ENCODE data around the gene NUDT7. TPM values are rescaled to one million over a fixed set of nuclear protein-coding genes. Genes with fewer than 3 reads are reported as not detected.

NUDT7 gene
- total RNA-seq, 1 experiment from 2014 or later = 7.5 TPM

GRCh38 chr16:77732241-77732946 lies 10.1 kb downstream of the NUDT7 start:
- no peak for ATAC-seq
- no peak for DNase-seq (ENCODE audit: low spot score)
- Mint-ChIP-seq H3K4me1 (no peaks in the 10 kb centered on the region), H3K4me3 (no peak overlapping the region), H3K27me3 (ENCODE audit: low read depth) (peaks cover 3% of the 10 kb centered on the region; the same call in 1 of the 2 replicates), H3K9me3 (peaks cover 24% of the 10 kb centered on the region), H3K36me3 (peaks cover 16% of the 10 kb centered on the region), H3K27ac (no peak overlapping the region)
- POLR2A ChIA-PET = no interaction called here
- CTCF ChIA-PET = no interaction called here
- TF ChIP-seq GABPB1 (CRISPR knock-in tag; IDR thresholded peaks at IDR 0.05) = peak; percentile 81
- TF ChIP-seq CREM (CRISPR knock-in tag; IDR thresholded peaks at IDR 0.05) = no peak

GRCh38 chr16:77736879-77737278 lies 14.6 kb downstream of the NUDT7 start:
- Mint-ChIP-seq H3K27me3 (ENCODE audit: low read depth) (peaks cover 3% of the 10 kb centered on the region; the same call in 1 of the 2 replicates), H3K4me1 (no peaks in the 10 kb centered on the region), H3K9me3 (peaks cover 17% of the 10 kb centered on the region), H3K4me3 (no peak overlapping the region), H3K36me3 (peaks cover 8% of the 10 kb centered on the region), H3K27ac (no peak overlapping the region)
- CTCF ChIA-PET = no interaction called here
- POLR2A ChIA-PET = no interaction called here
- DNase-seq (ENCODE audit: low spot score) = no peak
- TF ChIP-seq MLX (CRISPR knock-in tag; IDR thresholded peaks at IDR 0.05) (no peak), GABPB1 (CRISPR knock-in tag; IDR thresholded peaks at IDR 0.05) (peak; percentile 88)
- ATAC-seq = no peak

GRCh38 chr16:77738706-77739558 lies 16.6 kb downstream of the NUDT7 start:
- peak overlapping the region; percentile 2; the same call in 1 of the 2 replicates for H3K27ac Mint-ChIP-seq
- CTCF ChIA-PET = no interaction called here
- ATAC-seq = no peak
- no peak overlapping the region for H3K4me3 Mint-ChIP-seq
- no peaks in the 10 kb centered on the region for H3K4me1 Mint-ChIP-seq
- H3K27me3 Mint-ChIP-seq (ENCODE audit: low read depth) = peaks cover 3% of the 10 kb centered on the region; the same call in 1 of the 2 replicates
- H3K9me3 Mint-ChIP-seq = peaks cover 17% of the 10 kb centered on the region
- POLR2A ChIA-PET = no interaction called here
- H3K36me3 Mint-ChIP-seq = peaks cover 8% of the 10 kb centered on the region
- DNase-seq (ENCODE audit: low spot score) = no peak
- TF ChIP-seq ERG (CRISPR knock-in tag; IDR thresholded peaks at IDR 0.05) (no peak), ZBTB21 (CRISPR knock-in tag; IDR thresholded peaks at IDR 0.05; ENCODE audit: borderline replicate concordance) (no peak), MXD4 (CRISPR knock-in tag; IDR thresholded peaks at IDR 0.05; ENCODE audit: borderline replicate concordance) (no peak), GRHL2 (CRISPR knock-in tag; IDR thresholded peaks at IDR 0.05; ENCODE audit: insufficient replicate concordance, severe bottlenecking) (no peak), ZNF512 (CRISPR knock-in tag; IDR thresholded peaks at IDR 0.05; ENCODE audit: borderline replicate concordance) (no peak), ZNF532 (CRISPR knock-in tag; IDR thresholded peaks at IDR 0.05; ENCODE audit: borderline replicate concordance) (no peak), JUN (CRISPR knock-in tag; IDR thresholded peaks at IDR 0.05) (no peak), ATF2 (CRISPR knock-in tag; IDR thresholded peaks at IDR 0.05; ENCODE audit: borderline replicate concordance, low read depth) (no peak), ETV6 (CRISPR knock-in tag; IDR thresholded peaks at IDR 0.05) (no peak), GABPB1 (CRISPR knock-in tag; IDR thresholded peaks at IDR 0.05) (no peak), CREB1 (CRISPR knock-in tag; IDR thresholded peaks at IDR 0.05) (no peak), ZNF219 (CRISPR knock-in tag; IDR thresholded peaks at IDR 0.05; ENCODE audit: borderline replicate concordance) (no peak), KAT7 (CRISPR knock-in tag; IDR thresholded peaks at IDR 0.05; ENCODE audit: borderline replicate concordance) (no peak), AR (CRISPR knock-in tag; IDR thresholded peaks at IDR 0.05) (no peak), TEAD4 (CRISPR knock-in tag; IDR thresholded peaks at IDR 0.05) (no peak)
